ENCODE measurements around the gene METTL4. TPM values are rescaled to one million over a fixed set of nuclear protein-coding genes. Genes with fewer than 3 reads are reported as not detected.

The METTL4 gene, protein sequence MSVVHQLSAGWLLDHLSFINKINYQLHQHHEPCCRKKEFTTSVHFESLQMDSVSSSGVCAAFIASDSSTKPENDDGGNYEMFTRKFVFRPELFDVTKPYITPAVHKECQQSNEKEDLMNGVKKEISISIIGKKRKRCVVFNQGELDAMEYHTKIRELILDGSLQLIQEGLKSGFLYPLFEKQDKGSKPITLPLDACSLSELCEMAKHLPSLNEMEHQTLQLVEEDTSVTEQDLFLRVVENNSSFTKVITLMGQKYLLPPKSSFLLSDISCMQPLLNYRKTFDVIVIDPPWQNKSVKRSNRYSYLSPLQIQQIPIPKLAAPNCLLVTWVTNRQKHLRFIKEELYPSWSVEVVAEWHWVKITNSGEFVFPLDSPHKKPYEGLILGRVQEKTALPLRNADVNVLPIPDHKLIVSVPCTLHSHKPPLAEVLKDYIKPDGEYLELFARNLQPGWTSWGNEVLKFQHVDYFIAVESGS
- 4.4 and 5.1 TPM in 2 replicates for total RNA-seq (2014; rRNA removed; shearing (Covaris generic))

DNA sequence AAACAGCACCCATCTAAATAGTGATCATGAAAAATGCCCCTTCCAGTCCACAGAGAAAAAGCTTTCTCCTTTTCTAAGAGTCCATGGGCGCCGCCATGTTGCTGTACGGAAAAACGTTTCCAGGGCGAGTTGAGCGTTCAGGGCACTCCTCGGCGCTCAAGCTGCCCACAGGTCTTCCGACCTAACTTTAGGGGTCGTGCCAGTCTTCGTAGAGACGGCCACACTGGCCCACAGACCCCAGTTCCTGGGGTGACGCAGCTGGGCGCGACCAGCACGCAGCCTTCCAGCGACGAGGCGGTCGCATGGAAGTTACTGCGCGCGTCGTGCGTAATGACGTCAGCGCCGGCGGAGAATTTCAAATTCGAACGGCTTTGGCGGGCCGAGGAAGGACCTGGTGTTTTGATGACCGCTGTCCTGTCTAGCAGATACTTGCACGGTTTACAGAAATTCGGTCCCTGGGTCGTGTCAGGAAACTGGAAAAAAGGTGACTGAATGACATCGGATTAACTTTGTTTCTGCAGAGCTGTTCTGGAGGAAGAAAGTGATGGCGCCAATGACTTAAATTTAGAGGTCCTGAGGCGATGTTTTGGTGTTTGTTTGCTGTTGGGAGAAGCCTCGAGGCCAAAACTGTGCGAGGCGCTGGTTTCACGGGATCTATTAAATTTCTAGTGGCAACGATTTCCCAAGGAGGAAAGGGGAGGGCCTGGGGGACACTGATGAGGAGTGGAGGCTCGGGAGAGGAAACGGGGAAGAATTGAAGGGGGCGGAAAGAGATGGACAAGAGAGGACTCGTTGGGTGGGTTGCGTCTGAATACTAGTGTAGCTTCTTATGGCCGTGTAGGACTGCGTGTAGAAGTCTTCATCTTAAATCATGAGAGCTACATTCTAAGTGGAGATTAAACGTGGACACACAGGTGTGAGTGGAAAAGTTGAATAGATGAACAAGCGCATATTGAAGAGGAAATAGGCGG lies at the start of gene METTL4, which contains the start of gene NDC80:
TSS of gene METTL4 (minus strand) at position 306 of the 971 bp plus-strand sequence. CDS start 4,289 bp downstream, outside the sequence.
TSS of gene NDC80 (plus strand) at position 358 of the 971 bp plus-strand sequence. CDS start 1,429 bp downstream, outside the sequence.
- peak; percentile 94 for DNase-seq (ENCODE audit: low spot score)

DNA sequence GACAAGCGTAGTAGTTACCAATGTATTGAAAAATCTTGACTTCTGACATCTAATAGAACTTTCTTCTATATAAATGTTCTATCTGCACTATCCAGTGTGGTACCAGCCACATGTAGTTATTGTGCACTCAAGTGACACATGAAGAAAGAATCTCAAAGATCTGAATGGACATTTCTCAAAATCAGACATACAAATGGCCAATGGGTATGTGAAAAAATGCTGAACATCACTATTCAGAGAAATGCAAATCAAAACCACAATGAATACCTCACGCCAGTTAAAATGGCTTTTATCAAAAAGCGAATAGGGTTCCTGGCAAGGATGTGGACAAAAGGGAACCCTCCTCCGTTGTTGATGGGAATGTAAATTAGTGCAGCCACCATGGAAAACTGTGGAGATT lies 46.7 kb upstream of the METTL4 start:
- DNase-seq (ENCODE audit: low spot score): no peak

DNA sequence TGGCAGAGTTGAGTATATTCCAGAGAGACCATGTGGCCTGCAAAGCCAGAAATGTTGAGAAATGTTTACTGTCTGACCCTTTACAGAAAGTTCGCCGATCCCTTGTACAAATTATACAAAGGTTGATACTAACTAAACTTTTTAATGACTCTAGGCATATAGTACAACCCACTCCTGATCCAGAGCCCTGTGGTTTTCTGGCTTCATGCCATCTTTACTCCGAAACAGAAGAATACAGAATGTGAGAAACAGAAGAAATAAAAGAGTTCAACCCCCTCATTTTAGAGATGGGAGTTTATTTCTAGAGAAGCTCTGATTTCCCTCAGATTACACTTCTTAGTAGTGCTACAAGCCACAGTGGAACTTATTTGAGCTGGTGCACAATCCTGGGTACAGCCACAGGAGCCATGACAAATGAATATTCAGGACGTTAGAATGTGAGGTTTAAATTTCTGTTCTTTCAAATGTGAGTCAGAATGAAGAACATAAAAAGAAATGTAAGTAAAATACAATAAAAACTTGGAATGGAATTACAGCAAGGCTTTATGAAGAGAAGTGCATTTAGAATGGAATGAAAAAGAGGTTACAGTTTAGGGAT lies 46.2 kb upstream of the METTL4 start:
- no peak for DNase-seq (ENCODE audit: low spot score)

DNA sequence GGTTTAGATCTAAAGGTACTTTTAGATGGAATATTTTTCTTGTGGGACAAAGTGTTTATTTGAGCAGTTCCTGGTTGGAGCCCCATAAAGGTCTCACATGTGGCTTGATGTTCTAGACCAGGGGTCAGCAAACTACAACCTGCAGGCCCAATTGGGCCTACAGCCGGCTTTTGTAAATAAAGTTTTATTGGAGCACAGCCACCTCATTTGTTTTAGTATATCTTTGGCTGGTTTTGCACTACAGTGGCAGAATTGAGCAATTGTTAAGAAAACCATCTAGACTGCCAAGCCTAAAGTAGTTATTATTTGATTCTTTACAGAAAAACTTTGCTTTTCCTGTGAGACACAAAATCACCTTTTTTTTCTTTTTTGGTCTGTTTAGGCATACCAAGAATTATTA lies 41.7 kb upstream of the METTL4 start:
- no peak for DNase-seq (ENCODE audit: low spot score)

DNA sequence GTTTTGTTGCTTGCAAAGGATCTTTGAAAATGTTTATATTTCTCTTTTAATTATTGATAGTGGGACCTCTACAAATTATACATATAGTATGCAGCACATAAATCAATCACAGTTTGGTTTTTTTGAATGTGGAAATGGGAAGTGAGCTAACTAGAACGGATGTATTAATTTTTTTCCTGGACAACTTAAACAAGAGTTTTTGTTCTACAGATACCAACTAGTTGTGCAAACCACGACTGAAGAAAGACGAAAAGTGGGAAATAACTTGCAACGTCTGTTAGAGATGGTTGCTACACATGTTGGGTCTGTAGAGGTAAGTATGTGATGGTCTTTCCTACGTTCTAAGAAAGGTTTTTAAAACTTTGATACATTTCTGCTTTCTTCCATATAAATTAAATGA lies 39.2 kb upstream of the METTL4 start:
- DNase-seq (ENCODE audit: low spot score): no peak

DNA sequence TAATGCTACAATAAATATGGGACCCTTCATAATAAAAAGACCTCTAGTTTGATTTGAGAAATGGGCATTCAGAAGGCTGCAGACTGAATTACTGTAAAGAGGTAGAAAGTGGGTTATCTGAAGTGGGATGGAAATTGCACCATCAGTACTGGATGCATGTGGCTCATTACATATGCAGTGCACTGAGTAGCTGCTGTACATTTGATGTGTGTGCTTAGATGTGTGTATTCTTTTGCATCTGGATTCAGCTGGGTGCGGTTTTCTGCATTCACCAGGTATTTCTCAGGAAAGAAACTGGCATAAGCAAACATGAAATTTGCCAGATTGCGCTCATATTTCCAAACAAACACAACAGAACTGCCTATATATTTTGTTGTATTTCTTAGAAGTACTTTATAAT lies 38.3 kb upstream of the METTL4 start:
- DNase-seq (ENCODE audit: low spot score): no peak

DNA sequence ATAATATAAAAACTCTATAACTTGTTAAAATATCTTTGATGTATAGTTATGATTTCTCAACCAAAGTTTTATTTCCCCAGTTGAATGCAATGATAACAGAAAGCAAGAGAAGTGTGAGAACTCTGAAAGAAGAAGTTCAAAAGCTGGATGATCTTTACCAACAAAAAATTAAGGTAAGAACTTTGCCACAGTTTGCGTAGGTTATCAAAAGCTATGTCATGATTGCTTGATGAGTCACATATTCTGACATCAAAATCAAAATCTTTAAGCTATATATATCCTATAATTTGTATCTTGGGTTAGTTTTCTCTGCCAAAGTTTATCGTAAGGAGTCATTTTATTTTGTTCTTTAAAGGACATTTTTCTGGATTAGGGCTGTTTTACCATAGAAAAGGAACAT lies 35.0 kb upstream of the METTL4 start:
- DNase-seq (ENCODE audit: low spot score): no peak

DNA sequence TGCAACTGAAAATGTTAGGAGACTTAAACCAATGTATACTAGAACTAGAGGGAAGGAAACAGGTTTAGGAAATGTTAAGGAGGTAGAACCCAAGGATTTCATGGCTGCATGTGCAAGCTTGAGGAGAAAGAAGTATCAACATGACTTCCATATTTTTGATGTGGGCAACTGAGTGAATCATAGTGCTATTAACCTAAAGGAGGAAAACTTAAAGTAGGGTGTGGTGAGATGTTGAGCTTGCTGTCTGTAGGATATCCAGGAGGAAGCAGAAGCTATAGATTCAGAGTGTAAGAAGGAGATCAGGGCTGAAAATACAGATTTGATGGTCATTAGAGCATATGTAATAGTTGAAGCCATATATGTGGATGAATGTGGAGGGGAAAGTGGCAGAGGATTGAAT lies 31.5 kb upstream of the METTL4 start:
- no peak for DNase-seq (ENCODE audit: low spot score)

DNA sequence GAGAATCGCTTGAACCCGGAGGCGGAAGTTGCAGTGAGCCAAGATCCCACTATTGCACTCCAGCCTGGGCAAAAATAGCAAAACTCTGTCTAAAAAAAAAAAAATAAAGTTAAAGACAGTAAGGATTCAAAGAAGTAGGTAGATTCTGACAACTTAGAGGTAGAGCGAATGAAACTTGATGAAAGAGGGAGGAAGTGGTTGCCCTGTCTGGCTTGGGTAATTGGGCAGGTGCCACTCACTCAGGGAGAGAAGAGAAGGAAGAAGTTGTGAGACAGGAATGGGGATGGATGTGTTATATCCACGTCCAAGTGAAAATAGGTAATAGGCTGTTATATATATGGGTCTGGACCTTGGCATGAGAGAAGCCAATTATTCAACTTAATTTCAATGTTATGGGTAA lies 26.3 kb upstream of the METTL4 start:
- DNase-seq (ENCODE audit: low spot score): no peak

DNA sequence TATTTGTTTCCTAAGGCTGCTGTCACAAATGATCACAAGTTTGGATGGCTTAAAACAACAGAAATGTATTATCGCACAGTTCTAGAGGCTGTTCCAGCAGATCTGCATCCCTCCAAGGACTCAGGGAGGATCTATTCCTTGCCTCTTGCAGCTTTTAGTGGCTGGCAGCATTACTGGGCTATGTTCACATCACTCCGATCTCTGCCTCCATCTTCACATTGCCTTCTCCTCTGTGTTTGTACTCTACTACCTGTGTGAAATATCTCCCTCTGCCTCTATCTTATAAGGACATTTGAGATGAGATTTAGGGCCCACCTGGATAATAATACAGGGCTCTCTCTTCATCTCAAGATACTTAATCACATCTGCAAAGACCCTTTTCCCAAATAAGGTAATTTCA lies 19.0 kb upstream of the METTL4 start:
- DNase-seq (ENCODE audit: low spot score): no peak

DNA sequence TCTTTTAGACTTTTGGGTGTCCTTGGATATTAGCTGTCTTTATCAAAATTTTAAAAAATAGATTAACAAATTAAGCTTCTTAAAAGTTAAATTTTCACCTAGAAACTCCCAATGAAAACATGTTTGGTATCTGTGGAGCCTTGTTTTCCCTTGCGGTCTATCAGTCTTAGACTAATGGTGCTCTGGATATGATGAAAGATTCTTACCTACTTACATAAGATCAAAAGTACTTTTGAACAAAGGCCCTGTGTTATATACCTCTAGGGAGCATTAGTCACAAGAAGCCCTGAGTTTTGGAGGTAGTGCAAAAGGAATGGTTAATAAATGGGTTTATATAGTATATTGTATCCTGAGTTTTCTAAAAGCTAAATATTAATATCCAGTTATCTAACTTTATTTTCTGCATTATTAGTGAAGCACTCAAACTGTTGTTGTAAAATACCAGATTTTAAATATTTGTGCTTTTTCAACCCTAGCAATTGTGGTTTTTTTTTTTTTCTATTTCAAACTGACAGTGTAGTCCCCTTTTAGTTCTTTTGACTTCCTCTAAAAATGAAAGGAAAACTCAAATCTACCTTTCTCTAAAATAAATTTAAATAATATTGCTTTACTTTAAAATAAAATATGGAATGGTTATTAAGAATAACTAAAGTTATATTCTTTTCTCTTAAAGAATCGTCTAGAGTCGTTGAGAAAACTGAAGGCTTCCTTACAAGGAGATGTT lies 18.2 kb upstream of the METTL4 start:
- no peak for DNase-seq (ENCODE audit: low spot score)

DNA sequence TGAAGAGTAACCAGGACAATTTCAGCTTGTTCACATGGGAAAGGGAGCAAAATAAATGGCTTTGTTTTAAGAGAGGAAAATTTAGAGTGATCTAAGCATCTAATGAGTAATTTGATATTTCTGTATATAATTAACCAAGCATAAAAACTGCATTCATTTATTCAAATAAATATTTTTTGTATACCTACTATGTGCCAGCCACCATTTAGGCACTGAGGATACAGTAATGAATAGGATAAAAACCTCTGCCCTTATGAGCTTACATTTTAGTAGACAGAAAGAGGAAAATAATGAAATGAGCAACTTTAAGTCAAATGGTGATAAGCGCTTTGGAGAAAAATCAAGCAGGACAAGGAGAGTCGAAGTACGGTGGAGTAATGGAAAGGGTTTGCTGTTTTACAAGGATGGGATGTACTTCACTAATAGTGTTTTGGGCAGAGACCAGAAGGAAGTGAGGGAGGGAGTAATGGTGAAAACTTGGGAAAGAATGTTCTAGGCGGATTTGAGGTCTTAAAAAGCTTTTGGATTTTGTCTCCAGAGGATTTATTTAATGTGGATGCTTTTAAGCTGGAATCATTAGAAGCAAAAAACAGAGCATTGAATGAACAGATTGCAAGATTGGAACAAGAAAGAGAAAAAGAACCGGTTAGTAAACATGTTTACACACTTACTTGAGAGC lies 17.5 kb upstream of the METTL4 start:
- no peak for DNase-seq (ENCODE audit: low spot score)

DNA sequence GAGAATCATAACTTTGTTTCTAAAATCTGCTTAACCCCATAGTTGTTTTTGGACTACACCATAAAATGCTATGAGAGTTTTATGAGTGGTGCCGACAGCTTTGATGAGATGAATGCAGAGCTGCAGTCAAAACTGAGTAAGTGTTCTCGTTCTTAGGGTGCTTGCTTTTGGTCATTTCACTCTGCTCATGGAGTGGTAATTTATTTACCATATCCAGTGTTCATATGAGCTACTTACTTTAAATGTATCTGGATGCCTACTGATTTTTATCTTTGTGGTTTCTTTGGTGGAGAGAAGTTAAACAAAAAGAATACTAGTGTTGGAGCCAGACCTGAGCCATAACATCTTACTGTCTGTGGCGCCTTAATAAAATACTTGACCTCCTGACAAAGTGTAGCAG lies 16.5 kb upstream of the METTL4 start:
- no peak for DNase-seq (ENCODE audit: low spot score)

DNA sequence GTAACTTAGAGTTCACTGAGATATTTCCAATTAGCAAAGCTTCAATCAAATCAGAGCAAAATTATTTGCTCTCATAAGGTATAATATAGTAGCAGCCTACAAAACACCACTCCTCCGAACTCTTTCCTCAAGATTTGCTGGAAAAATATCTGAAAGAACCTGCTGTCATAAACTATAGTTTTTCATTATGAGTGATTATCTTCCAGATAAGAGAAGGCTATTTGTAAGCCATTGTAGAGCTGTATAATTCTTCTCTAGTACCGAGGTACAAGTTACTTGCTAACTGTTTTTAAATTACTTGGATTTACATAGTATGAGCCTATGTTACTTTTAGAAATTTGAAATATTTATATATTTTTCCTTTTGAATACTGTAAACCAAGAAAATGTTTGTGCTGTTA lies 2.1 kb upstream of the METTL4 start:
- DNase-seq (ENCODE audit: low spot score): peak; percentile 18

DNA sequence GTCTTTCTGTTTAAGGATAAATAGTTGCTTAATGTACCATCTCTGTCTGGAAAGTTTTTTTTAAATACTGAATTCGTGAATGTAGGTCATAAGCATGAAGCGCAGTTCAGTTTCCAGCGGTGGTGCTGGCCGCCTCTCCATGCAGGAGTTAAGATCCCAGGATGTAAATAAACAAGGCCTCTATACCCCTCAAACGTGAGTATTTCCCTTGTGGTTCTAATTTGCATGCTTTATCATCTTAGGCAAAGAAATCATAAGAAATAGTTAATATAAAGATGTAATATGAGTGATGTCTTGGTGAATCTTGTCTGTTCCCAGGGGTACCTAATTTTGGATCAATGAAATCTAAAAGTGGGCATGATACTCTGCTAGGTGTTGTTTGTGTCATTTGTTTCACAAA lies 1.6 kb upstream of the METTL4 start:
- DNase-seq (ENCODE audit: low spot score): peak; percentile 21

DNA sequence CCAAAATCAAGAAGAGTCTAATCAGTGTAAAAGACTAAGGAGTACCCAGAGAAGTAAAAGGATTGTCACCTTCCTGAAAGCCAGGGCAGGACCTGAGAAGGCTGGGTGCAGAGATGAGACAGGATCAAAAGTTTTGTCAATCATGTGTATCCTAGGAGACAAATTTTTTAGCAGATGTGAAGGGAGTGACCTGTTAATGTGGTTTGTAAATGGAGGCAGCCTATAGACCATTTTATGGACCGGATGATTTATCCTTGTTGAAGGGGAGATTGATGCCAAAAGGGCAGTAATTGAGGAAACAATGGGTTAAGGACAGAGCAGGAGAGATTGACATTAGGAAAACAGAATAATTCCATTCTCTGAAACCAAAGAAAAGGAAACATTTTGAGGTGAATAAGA lies 865 bp upstream of the METTL4 start:
- no peak for DNase-seq (ENCODE audit: low spot score)

DNA sequence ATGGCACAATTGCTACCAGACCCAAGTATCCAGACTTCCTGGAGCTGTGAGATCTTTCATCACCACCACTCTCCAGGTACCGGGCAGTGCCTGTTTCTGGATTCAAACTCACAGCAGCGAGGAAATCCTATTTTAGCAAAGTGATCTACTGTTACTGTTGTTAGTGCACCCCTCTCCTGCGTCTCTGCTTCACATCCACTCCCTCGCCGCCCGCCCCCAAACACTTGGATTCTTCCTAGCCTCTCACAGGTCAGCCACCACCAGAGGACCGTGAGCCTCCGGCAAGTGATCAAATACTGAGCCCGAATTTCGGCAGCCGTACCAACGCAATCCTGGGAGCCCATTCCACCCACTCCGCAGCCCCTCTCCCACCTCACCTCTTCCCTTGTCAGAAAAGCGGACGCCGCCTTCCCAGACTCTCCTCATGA lies 519 bp downstream of the METTL4 start:
- DNase-seq (ENCODE audit: low spot score): peak; percentile 88

DNA sequence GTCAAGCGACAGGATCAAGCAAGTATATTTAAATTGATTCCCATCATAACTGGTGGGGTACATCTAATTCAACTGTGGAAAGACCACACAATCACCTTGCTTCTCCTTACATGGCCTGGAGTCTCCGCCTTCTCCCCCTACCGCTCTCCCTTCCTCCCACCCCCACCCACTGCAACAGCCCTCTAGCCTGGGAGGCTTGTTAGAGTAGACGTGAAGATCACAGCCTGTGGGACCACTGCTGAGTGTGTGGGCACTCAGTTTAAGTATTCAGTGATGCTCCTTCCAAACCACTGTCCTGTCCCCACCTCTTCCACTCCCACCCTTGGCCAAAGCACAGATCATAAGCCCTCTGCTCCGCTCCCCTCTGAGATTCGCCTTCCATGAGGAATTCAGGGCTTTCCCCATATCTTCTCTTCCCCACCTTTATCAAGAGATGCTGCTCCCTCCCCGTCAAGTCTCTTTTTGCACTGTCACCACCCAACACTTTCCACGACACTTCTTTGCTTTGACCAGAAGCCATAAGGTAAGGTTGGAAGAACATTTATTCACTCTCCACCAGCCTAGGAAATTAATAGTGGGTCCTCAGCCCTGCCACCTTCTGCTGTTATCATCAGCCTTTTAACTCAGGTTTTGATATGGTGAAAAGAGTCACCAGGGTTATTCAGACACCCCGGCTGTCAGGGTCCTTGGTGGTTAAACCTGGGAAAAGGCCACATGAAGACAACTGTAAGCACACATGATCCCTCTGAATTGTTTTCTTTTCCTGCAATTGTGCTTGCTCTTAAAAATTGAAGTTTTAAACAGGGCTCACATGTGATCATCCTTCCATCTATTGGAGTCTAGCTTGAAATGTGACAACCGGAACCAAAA lies 1.7 kb downstream of the METTL4 start:
- no peak for DNase-seq (ENCODE audit: low spot score)

DNA sequence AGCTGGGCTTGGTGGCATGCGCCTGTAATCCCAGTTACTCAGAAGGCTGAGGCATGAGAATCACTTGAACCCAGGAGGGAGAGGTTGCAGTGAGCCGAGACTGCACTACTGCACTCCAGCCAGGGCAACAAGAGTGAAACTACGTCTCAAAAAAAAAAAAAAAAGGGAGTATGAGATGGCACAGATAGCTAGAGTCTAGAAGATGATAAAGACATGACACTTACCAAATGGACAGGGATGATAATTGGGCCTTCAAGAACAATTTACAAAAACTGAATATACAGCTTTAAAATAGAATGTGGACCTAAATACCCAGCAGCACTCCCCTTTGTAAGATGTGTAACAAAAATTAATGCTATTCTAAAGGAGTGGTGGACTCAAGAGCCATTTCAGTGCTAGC lies 2.7 kb downstream of the METTL4 start:
- DNase-seq (ENCODE audit: low spot score): no peak

DNA sequence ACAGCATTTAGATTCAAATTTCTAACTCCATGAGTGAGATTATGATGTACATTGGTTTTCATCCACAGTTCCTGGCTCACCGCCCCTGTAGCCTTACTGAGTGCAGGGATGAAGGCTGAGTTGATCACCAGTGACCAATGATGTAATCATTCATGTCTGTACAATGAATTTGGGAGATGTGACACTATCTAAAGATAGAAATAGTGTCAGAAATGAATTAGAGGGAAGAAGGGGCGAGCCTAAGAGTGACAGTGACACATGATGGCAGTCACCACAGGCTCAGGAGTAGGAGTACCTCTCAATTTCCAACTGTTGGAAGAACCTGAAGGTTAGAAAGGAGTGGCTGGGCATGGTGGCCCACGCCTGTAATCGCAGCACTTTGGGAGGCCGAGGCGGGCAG lies 3.2 kb downstream of the METTL4 start:
- no peak for DNase-seq (ENCODE audit: low spot score)
